Cardiac septum (tissue), 1 donor: ENCODE measurements around the gene CDX1. TPM values are rescaled to one million over a fixed set of nuclear protein-coding genes. Genes with fewer than 3 reads are reported as not detected.

Experiments used
- DNase-seq: peaks from one replicate; pipeline ENCODE4 v3.0.0-alpha.2; 2020; ENCODE audit warnings: low spot score
- intact Hi-C: fragments of 100-400 bp; cut with DNase I; formaldehyde crosslinking; loops from one replicate; pipeline ENCODE4 v1.14.0; 2022
- total RNA-seq: library from RNA; stranded (reverse); fragmentation: NEBNext Ultra II Directional; extraction: Animal tissue kit (Norgen Biotek cat#: 25700); gene quantifications from one replicate; pipeline ENCODE4 v1.2.1, GENCODE V29; 2021
- donor health status: DM: no; HTN: no; CAD: no.

CDX1 gene
- total RNA-seq, 1 donor from 2014 or later = 0.16 TPM

GRCh38 chr5:150129813-150130492 is 36.6 kb upstream of the CDX1 start:
- intact Hi-C loops = loop anchor here (1.0 to 10.0 kb wide), 3 partner anchors 88 to 307 kb away; partner anchors contain the start of gene TCOF1
- no peak for DNase-seq

GRCh38 chr5:150130493-150130922 is 36.1 kb upstream of the CDX1 start:
- DNase-seq = no peak
- intact Hi-C loops = loop anchor here (1.0 to 10.0 kb wide), 2 partner anchors 88 to 224 kb away; partner anchors contain the start of gene TCOF1

GRCh38 chr5:150131461-150131860 is 35.1 kb upstream of the CDX1 start:
- intact Hi-C loops = loop anchor here (10.0 kb wide), 1 partner anchor 223 kb away; the partner anchor contains the start of gene TCOF1
- no peak for DNase-seq

DNA sequence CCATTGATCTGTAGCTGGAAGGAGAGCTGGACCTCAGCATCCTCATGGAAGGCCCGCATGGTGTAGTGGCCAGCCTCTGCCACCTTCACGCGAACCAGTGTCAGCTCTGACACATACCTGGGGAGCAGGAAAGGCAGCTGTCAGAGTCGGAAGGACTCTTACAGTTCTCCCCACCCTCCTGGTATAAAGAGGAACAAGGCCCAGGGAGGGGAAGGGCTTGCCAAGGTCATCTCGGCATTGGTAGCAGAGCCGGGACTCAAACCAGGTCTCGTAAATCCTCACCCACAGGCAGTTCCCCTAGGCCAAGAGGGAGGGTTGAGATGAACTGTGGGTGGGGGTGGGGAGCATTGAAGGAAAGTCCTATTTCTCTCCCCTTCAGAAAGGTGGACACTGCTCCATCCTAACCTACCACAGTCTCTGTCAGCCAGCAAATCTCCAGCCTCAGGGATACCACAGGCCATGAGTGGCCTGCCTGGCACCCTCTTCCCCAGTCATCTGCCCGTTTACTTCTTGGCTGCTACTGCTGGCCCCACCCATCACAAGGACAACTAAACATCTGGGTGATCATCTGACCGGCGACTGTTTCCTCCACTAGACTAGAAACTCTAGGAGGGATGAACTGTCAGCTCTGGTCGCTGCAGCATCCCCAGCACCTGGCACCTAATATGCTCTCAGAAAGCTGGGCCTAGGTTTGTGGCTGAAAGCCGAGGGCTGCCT is 34.4 kb upstream of the CDX1 start:
- no peak for DNase-seq

GRCh38 chr5:150132740-150133139 is 33.8 kb upstream of the CDX1 start:
- no peak for DNase-seq
- intact Hi-C loops = loop anchor here (10.0 kb wide), 1 partner anchor 222 kb away; the partner anchor contains the start of gene TCOF1

More for the DNA sequence above, 34.4 kb upstream of the CDX1 start:
- intact Hi-C loops = loop anchor here (10.0 kb wide), 1 partner anchor 223 kb away; the partner anchor contains the start of gene TCOF1

DNA sequence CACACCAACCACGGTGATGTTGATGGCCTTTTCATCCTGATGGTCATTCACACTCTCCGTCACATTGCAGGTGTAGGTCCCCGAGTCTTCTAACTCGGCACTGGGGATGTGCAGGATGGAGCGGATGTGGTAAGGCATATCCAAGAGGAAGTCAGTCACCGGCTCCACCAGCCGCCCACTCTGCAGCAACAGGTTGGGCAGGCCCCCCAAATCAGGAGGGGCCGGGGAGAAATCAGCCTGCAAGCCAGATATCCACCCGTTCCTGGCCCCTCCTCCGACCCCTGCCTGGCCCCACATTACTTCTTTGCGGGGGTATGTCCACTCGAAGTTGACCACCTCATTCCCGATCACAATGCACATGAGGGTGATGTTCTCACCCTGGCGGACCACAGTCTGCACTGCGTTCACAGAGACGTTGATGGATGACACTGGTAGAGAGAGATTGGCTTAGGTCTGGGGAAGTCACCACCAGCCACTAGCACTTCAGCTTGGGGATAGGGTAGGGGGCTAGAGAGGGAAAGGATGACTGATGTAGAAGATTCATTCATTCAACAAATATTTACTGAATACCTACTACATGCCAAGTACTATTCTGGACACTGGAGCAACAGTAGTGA is 32.9 kb upstream of the CDX1 start:
- intact Hi-C loops = loop anchor here (10.0 kb wide), 1 partner anchor 221 kb away; the partner anchor contains the start of gene TCOF1
- DNase-seq = no peak

DNA sequence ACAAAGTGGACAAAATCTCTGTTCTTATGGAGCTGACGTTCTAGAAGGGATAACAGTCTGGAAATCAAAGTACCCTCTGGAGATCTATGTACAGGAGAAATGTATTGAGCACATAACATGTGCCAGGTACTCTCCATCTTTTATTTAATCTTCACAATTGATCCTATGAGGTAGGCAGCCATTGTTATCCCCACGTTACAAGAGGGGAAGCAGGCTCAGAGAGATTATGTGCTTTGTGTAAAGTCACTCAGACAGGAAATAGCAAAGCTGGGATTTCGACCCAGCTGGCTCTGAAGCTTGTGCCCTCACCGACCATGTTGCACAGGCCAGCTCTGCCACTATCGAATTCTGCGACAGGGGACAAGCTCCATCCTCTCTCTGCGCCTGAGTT is 32.4 kb upstream of the CDX1 start:
- no peak for DNase-seq
- intact Hi-C loops = loop anchor here (10.0 kb wide), 1 partner anchor 221 kb away; the partner anchor contains the start of gene TCOF1

DNA sequence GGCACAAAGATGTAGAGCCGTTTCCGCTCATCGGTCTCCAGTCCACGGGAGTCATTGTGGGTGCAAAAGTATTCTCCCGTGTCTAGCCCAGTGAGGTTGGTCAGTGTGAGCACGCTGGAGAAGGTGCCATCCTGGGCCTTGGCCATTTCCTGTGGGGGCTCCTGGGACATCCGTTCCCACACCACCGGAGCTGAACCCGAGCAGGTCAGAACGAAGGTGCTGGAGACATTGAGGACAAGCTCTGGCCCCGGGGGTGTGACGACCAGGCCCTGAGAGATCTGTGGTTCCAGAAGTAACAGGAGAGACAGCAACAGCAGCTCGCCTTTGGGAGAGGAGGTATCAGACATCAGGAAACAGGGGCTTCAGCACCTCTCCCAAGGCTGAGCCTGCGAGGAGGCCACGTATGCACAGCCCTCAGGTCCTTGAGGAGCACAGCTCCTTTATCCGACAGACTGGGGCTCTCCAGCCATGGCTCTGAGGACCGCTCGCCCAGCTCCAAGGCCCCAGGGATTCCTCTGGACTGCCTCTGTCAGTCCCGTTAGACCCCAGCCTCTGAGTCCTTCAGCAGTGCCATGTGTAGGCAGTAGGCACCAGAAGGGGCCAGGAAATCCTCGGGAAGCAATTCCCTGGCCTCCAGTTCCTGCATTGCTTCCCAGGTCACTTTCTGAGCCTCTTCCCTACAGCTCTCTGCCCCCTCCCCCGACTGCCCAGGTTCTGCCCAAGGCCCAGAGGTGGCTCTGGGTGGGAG is 30.8 kb upstream of the CDX1 start:
- no peak for DNase-seq
- intact Hi-C loops = loop anchor here (10.0 kb wide), 1 partner anchor 219 kb away; the partner anchor contains the start of gene TCOF1

DNA sequence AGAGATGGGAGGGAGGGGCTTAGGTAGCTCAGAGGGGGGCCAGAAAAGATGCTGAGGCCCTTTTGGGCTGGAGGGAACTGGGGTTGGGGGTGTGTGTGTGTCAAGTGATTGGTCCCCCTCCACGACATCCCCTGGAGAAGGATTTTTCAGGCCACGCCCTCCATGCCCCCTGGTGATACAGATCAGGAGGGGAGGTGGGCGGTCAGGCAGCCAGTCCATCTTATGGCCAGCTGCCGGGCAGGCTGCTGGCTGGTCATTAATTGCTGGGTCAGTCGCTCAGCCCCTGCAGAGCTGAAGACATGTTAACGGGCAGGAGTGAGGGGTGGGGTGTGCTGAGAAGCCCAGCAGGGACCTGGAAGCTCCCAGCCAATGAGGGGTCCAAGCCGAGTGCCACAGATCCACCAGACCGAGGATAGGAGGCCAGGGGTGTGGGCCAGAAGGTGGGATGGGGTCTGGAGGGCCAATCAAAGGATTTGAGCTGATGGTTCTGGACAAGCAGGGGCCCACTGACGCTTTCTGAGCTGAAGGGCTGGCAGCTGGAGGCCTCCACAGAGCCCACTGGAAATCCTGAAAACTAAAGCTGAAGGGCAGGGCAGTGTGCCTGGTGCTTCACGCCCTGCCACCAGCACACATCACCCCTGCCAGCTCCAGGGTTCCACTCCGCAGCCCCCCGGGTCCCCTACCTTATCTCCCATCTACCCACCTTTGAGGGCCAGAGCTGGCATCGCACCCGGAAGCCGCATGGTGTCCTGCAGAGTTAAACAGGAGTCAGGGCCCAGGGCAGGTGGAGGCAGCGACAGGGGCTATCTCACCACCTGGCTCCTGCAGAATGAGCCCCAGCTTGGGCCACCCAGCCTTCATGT is 30.0 kb upstream of the CDX1 start:
- no peak for DNase-seq
- intact Hi-C loops = loop anchor here (10.0 kb wide), 1 partner anchor 218 kb away; the partner anchor contains the start of gene TCOF1

DNA sequence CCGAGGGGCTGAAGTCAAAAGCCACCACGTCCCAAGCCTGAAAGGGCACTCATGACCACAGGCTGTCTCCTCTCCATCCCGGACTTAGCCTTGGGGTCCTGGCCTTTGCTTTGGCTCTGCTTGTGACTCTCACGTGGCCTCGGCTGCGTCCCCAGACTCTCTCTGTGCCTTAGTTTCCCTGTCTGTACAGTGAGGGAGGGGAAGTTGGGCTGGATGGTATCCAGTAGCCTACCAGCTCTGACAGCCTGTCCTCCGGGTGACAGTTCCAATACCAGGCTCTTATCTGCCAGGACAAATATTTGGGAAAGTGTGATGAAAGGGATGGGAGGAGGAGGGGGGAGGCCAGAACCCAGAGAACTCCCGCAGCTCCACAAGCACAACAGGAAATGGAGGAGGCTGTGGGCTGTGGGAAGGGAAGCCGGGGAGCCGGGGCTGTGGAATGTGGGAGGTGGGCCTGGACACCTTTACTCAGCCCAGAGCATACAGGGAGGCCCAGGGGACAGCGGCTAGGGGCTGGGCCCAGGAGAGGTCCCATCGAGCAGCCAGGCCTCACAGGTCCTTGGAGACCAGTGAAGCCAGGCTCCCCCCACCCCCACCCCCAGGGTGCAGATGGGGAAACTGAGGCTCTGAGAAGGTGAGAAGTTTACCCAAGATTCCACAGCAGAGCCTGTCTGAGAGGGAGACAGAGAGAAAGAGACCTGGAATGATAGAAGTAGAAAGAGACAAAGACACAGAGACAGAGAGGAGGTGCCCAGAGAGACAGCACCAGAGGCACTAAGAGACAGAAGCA is 29.2 kb upstream of the CDX1 start:
- DNase-seq = no peak

GRCh38 chr5:150137997-150138396 is 28.6 kb upstream of the CDX1 start:
- intact Hi-C loops = loop anchor here (10.0 kb wide), 1 partner anchor 217 kb away; the partner anchor contains the start of gene TCOF1
- DNase-seq = no peak

More for the DNA sequence above, 29.2 kb upstream of the CDX1 start:
- intact Hi-C loops = loop anchor here (10.0 kb wide), 1 partner anchor 217 kb away; the partner anchor contains the start of gene TCOF1

DNA sequence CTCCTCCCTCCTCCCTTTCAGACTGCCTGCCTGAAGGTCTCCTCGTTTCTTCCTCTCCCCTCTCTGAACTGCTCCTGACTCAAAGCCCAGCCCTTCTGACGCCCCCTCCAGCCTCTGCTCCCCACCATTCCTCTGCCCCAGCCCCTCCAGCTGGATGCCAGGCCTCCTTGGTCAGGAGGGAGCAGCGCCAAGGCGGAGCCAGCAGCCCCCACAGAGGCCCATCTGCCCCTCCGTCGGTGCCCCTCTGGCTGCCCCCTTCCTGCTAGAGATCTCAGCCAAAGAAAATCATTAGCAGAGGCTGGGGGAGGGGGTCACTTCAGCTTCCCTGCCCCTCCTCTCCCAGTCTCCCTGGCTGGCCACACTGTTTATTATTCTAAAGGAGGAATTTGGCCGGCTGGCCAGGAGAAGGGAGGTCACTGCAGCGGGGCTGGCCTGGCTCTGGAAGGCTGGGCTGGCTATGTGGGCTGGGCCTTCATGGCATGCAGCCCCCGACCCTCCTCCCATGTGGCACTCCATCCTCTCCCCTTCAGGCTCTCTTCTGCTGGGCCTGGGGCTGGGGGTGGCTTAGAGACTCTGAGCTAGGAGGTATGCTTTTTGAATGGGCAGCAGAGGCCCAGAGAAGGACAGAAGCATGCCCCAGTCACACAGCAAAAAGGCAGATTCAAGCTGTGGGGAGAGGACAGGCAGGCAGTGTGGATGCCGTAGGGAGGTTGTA is 27.9 kb upstream of the CDX1 start:
- intact Hi-C loops = loop anchor here (10.0 kb wide), 1 partner anchor 216 kb away; the partner anchor contains the start of gene TCOF1

GRCh38 chr5:150139334-150139733 is 27.2 kb upstream of the CDX1 start:
- no peak for DNase-seq
- intact Hi-C loops = loop anchor here (10.0 kb wide), 1 partner anchor 215 kb away; the partner anchor contains the start of gene TCOF1

More for the DNA sequence above, 27.9 kb upstream of the CDX1 start:
- no peak for DNase-seq

GRCh38 chr5:150140830-150141229 is 25.7 kb upstream of the CDX1 start:
- DNase-seq = no peak
- intact Hi-C loops = loop anchor here (2.0 kb wide), 1 partner anchor 16 kb away; no protein-coding TSS in a partner anchor

DNA sequence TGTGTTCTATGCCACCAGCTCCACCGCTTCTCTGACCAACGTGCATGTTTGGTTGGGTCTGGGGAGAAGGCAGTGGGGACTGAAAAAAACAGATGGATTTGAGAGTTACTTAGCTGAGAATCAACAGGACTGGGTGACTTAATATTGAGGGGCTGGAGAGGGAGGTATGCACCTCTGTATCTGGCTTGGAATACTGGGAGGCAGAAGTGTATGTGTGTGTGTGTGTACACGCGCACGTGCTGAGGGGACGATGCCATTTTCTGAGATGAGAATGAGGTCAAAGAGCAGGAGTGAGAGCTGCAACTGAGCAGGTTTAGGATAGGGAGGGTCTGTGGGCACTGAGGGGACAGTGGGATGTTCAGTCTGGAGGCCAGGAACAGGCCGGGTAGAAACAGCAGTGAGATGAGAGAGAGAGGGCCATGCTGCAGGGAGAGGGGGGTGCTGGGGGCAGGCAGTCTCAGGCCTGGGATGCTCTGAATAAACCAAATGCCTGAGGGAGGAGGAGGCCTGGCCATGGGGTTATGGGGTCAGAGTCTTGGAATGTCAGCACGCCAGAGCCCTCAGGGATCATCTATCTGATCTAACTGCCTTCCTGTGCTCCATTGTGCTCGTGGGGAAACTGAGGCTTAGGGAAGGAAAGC is 24.9 kb upstream of the CDX1 start:
- no peak for DNase-seq
- intact Hi-C loops = loop anchor here (2.0 kb wide), 1 partner anchor 15 kb away; no protein-coding TSS in a partner anchor
